WTC11 (cell line): Measurements from ENCODE around the gene C1S.

ENCODE experiments used
- CTCF ChIP-seq: fragments of 200-600 bp; IDR thresholded peaks from 2 replicates; pipeline ENCODE4 v1.8.0; 2022; ENCODE audit warnings: antibody characterized with exemption
- TF ChIP-seq, protein P1 (sequence below): sonication (generic); formaldehyde crosslinking; IDR thresholded peaks from 2 replicates; pipeline ENCODE4 v1.8.1; 2022; ENCODE audit warnings: low read depth, missing genetic modification reagents, borderline replicate concordance

- no peak for TF ChIP-seq CTCF
- TF ChIP-seq, protein P1, sequence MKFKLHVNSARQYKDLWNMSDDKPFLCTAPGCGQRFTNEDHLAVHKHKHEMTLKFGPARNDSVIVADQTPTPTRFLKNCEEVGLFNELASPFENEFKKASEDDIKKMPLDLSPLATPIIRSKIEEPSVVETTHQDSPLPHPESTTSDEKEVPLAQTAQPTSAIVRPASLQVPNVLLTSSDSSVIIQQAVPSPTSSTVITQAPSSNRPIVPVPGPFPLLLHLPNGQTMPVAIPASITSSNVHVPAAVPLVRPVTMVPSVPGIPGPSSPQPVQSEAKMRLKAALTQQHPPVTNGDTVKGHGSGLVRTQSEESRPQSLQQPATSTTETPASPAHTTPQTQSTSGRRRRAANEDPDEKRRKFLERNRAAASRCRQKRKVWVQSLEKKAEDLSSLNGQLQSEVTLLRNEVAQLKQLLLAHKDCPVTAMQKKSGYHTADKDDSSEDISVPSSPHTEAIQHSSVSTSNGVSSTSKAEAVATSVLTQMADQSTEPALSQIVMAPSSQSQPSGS (CRISPR knock-in tag) = no peak
These were observed 6.6 kb downstream of the C1S start for GRCh38 chr12:7067096-7067495.
